NCI-H1092 treated with DMSO at 0.1 percent for 48 hours (cell line): ENCODE measurements around the gene JAGN1.
"Not testable (repeated sequence)": the region's sequence is repeated elsewhere in the genome, so short reads cannot be mapped to it uniquely, and the experiment has no call there.

ENCODE experiments used
- DNase-seq: peaks from one replicate; lab custom pipeline; 2025; lab: John Stamatoyannopoulos, UW

JAGN1 gene

GRCh38 chr3:9918261-9919038 lies 28.0 kb downstream of the JAGN1 start:
- DNase-seq: no peak

DNA sequence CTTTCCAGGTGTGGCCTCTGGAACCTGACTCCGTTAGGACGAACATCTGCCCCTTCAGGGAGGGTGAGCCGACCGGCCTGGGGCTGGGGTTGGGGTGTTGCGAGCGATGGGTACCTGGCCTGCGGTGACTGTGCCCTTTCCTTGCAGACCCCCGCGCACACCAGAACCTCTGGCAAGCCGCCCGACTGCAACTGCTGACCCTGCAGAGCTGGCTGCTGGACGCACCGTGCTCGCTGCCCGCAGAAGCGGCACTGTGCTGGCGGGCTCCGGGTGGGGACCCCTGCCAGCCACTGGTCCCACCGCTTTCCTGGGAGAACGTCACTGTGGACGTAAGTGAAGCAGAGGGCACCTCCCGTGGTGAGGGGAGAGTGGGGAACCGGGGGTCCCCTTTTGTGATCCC lies 37.7 kb downstream of the JAGN1 start:
- no peak for DNase-seq

DNA sequence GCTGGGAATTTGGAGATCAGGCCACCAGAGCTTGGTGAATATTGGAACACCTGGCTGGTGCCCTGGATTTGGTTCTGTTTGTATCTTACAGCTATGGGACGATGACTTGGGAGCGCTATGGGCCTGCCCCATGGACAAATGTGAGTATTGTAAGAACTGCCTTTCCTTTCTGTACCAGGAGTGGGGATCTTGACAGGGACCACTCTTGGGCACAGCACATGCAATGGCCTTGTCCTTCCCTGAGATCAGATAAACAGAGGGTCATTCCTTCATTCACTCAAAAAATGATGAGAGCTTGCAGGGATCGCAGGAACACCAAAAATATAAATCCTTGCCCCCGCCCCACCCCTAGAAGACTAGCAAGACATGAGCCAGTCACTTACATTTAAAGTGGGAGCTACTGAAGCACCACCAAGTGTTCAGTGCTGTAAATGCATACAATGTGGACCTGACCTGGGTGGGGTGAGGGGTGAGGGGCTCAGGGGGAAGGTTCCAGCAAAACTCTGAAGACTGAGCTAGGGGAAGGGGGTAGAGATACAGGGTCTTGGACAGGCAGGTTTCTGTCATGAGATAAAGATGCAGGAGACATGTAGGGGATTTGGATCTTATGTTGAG lies 40.5 kb downstream of the JAGN1 start:
- DNase-seq: no peak

DNA sequence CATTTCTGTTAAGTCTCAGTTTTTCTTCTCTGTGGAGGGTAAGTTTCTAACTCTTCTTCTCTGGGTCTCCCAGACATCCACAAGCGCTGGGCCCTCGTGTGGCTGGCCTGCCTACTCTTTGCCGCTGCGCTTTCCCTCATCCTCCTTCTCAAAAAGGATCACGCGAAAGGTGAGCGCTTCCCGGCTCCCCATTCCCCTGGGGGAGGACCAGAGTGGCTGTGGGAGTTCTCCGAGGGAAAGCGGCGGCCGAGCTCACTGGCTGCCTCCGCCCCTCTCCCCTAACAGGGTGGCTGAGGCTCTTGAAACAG lies 42.1 kb downstream of the JAGN1 start:
- DNase-seq: no peak

DNA sequence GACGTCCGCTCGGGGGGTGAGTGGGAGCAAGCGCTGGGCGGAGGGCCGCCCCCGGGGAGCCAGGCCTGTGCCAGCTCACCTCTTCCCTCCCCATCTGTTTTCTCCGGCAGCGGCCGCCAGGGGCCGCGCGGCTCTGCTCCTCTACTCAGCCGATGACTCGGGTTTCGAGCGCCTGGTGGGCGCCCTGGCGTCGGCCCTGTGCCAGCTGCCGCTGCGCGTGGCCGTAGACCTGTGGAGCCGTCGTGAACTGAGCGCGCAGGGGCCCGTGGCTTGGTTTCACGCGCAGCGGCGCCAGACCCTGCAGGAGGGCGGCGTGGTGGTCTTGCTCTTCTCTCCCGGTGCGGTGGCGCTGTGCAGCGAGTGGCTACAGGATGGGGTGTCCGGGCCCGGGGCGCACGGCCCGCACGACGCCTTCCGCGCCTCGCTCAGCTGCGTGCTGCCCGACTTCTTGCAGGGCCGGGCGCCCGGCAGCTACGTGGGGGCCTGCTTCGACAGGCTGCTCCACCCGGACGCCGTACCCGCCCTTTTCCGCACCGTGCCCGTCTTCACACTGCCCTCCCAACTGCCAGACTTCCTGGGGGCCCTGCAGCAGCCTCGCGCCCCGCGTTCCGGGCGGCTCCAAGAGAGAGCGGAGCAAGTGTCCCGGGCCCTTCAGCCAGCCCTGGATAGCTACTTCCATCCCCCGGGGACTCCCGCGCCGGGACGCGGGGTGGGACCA lies 42.6 kb downstream of the JAGN1 start:
- DNase-seq: peak; percentile 62

DNA sequence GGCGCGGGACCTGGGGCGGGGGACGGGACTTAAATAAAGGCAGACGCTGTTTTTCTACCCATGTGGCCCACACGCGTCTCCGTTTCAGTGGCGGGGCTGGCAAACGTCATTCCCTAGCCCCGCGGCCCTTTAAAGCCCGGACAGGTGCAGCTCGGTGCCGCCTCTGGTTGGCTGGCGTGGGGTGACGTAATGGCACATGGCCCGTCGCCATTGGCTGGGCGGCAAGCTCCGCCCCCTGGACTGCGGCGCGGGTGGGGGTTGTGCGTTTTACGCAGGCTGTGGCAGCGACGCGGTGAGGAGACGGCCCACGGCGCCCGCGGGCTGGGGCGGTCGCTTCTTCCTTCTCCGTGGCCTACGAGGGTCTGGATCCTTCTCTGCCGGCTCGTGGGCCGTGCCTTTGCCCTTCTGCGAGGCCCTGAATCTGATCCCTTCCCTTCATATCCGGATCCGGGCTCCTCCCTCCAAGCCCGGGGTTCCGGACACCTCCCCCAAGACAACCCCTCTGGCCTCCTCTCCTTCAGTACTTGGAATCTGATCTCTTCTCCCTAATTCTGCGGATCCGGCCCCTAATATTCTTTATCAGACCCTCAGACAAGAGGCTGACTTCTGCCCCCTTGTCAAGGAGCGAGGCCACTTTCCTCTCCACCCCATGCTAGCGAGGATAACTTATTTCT lies 43.3 kb downstream of the JAGN1 start, which contains the start of gene CRELD1:
CRELD1 (plus strand) TSS at position 274 of the 674 bp plus-strand sequence. CDS start 605 bp downstream, outside the sequence.
- peak; percentile 87 for DNase-seq

GRCh38 chr3:9934235-9934621 lies 43.8 kb downstream of the JAGN1 start:
- DNase-seq: peak; percentile 25

DNA sequence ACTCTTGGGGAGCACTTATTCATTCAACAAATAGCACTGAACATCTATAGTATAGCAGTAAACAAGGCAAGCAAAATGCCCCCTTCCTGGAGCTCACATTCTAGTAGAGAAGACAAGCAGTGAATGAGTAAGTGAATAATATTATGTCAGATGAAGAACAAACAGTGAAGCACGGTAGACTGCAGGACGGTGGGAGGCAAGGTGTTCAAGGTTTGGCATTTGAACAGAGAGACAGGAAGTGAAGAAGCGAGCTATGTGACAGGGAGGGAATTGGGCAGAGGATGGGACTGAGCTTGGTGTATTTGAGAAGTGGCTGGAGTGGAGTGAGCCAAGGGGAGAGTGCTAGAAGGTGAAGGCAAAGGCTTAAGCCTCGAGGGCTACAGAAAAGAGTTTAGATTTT lies 44.6 kb downstream of the JAGN1 start:
- DNase-seq: no peak

- DNase-seq: no peak
These were observed 45.6 kb downstream of the JAGN1 start for GRCh38 chr3:9935966-9936510.

GRCh38 chr3:9937486-9938238 lies 47.3 kb downstream of the JAGN1 start:
- DNase-seq: no peak

GRCh38 chr3:9938966-9939365 lies 48.6 kb downstream of the JAGN1 start:
- no peak for DNase-seq

DNA sequence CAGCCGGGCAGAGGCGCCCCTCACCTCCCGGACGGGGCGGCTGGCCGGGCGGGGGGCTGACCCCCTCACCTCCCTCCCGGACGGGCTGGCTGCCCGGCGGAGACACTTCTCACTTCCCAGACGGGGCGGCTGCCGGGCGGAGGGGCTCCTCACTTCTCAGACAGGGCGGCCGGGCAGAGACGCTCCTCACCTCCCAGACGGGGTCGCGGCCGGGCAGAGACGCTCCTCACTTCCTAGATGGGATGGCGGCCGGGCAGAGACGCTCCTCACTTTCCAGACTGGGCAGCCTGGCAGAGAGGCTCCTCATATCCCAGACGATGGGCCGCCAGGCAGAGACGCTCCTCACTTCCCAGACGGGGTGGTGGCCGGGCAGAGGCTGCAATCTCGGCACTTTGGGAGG lies 49.5 kb downstream of the JAGN1 start:
- not testable (repeated sequence) for DNase-seq

DNA sequence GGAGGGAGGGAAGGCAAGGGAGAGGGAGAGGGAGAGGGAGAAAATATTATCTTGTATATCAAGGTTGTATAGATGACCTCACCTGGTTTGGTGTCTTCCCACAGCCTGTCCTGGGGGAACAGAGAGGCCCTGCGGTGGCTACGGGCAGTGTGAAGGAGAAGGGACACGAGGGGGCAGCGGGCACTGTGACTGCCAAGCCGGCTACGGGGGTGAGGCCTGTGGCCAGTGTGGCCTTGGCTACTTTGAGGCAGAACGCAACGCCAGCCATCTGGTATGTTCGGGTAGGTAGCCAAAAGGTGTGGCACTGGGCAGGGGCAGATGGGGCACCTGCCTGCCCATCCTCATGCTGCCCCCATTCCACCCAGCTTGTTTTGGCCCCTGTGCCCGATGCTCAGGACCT lies 50.3 kb downstream of the JAGN1 start:
- DNase-seq: no peak

DNA sequence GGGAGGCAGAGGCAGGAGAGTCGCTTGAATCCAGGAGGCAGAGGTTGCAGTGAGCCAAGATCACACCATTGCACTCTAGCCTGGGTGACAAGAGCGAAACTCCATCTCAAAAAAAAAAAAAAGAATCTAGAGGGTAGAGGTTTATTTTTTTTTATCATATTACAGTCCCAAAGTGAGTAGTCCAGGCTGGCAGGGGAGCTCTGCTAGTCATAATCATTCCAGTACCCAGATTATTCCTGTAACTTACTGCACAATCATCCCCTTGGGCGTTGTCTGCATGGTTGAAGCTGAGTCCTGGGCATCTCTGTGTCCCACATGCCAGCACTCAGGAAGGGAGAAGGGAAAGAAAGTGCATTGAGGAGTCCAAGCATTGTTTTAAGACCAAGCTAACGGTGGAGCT lies 51.8 kb downstream of the JAGN1 start:
- no peak for DNase-seq

GRCh38 chr3:9942934-9943690 lies 52.7 kb downstream of the JAGN1 start:
- no peak for DNase-seq
